HL-60 (cell line): ENCODE data around the gene INHBE.
"Not testable (repeated sequence)": the region's sequence is repeated elsewhere in the genome, so short reads cannot be mapped to it uniquely, and the experiment has no call there.

ENCODE experiments used
- DNase-seq, 2 experiments: peaks; one replicate each; pipeline ENCODE4 v3.0.0-alpha.2; 2010 to 2020; ENCODE audit warnings: low read depth in 1 of 2, low spot score in 1 of 2
- H3K27ac ChIP-seq: fragments of 250-450 bp; sonication (Bioruptor Pico); replicated peaks from 2 replicates; pipeline ENCODE4 v1.5.1; 2020; ENCODE audit warnings: mild to moderate bottlenecking, moderate library complexity
- H3K27me3 ChIP-seq: fragments of 250-450 bp; sonication (Bioruptor Pico); 2 replicates; pipeline ENCODE4 v1.5.1; 2021; ENCODE audit warnings: mild to moderate bottlenecking, moderate library complexity; ENCODE audit not compliant: insufficient read depth, poor library complexity, severe bottlenecking
- H3K4me3 ChIP-seq: replicated peaks from 2 replicates; pipeline ENCODE4 v1.5.1; 2011; ENCODE audit warnings: mild to moderate bottlenecking, control low read depth, low read length; ENCODE audit not compliant: insufficient read depth
- GABPA ChIP-seq: IDR thresholded peaks from 2 replicates; pipeline ENCODE4 v1.6.1; 2012; ENCODE audit warnings: low read depth
- POLR2AphosphoS5 ChIP-seq: IDR thresholded peaks from 2 replicates; pipeline ENCODE4 v1.6.1; 2012; ENCODE audit warnings: low read depth
- SPI1 ChIP-seq: IDR thresholded peaks from 2 replicates; pipeline ENCODE4 v1.6.1; 2012; ENCODE audit warnings: low read depth, mild to moderate bottlenecking, borderline replicate concordance
- TF ChIP-seq, protein P1 (sequence below): IDR thresholded peaks from 2 replicates; pipeline ENCODE4 v1.6.1; 2012; ENCODE audit warnings: low read depth; ENCODE audit not compliant: insufficient replicate concordance
- TF ChIP-seq, protein P2 (sequence below): IDR thresholded peaks from one replicate; pipeline ENCODE4 v1.5.1; 2011; ENCODE audit warnings: low read length, control low read depth, inconsistent platforms; ENCODE audit not compliant: insufficient read depth

The INHBE gene

DNA sequence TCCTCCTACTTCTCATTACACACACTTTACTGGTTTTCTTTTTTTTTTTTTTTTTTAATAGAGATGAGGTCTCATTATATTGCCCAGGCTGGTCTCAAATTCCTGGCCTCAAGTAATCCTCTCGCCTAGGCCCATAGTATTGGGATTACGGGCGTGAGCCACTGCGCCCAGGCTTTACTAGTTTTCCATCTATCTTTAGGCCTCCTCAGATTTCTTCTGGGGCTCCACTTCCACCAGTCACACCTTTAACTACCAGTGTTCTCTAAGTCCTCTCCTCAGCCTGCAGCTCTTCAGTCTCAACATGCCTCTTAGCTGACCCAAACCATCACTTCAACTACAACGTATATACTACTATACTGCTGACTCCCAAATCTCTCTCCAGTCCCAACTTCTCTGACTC, 34.6 kb upstream of the INHBE start:
- no peak overlapping the region for H3K4me3 ChIP-seq
- no peaks in the 10 kb centered on the region for H3K27me3 ChIP-seq
- no peak overlapping the region for H3K27ac ChIP-seq
- TF ChIP-seq, protein P1, sequence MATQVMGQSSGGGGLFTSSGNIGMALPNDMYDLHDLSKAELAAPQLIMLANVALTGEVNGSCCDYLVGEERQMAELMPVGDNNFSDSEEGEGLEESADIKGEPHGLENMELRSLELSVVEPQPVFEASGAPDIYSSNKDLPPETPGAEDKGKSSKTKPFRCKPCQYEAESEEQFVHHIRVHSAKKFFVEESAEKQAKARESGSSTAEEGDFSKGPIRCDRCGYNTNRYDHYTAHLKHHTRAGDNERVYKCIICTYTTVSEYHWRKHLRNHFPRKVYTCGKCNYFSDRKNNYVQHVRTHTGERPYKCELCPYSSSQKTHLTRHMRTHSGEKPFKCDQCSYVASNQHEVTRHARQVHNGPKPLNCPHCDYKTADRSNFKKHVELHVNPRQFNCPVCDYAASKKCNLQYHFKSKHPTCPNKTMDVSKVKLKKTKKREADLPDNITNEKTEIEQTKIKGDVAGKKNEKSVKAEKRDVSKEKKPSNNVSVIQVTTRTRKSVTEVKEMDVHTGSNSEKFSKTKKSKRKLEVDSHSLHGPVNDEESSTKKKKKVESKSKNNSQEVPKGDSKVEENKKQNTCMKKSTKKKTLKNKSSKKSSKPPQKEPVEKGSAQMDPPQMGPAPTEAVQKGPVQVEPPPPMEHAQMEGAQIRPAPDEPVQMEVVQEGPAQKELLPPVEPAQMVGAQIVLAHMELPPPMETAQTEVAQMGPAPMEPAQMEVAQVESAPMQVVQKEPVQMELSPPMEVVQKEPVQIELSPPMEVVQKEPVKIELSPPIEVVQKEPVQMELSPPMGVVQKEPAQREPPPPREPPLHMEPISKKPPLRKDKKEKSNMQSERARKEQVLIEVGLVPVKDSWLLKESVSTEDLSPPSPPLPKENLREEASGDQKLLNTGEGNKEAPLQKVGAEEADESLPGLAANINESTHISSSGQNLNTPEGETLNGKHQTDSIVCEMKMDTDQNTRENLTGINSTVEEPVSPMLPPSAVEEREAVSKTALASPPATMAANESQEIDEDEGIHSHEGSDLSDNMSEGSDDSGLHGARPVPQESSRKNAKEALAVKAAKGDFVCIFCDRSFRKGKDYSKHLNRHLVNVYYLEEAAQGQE, result no peak
- no peak for TF ChIP-seq POLR2AphosphoS5
- TF ChIP-seq GABPA, result no peak
- TF ChIP-seq, protein P2, sequence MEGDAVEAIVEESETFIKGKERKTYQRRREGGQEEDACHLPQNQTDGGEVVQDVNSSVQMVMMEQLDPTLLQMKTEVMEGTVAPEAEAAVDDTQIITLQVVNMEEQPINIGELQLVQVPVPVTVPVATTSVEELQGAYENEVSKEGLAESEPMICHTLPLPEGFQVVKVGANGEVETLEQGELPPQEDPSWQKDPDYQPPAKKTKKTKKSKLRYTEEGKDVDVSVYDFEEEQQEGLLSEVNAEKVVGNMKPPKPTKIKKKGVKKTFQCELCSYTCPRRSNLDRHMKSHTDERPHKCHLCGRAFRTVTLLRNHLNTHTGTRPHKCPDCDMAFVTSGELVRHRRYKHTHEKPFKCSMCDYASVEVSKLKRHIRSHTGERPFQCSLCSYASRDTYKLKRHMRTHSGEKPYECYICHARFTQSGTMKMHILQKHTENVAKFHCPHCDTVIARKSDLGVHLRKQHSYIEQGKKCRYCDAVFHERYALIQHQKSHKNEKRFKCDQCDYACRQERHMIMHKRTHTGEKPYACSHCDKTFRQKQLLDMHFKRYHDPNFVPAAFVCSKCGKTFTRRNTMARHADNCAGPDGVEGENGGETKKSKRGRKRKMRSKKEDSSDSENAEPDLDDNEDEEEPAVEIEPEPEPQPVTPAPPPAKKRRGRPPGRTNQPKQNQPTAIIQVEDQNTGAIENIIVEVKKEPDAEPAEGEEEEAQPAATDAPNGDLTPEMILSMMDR, result no peak
- TF ChIP-seq SPI1, result no peak
- DNase-seq, result no peak

DNA sequence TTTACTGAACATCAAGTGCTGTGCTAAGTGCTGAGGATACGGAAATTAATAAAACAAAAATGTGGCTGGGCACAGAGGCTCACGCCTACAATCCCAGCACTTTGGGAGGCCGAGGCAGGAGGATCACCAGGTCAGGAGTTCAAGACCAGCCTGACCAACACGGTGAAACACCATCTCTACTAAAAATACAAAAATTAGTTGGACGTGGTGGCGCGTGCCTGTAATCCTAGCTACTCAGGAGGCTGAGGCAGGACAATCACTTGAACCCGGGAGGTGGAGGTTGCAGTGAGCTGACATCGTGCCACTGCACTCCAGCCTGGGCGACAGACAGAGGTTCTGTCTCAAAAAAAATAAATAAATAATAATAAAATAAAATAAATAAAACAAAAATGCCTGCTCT, 28.2 kb upstream of the INHBE start:
- H3K27ac ChIP-seq, H3K4me3 ChIP-seq, H3K27me3 ChIP-seq, DNase-seq: not testable (repeated sequence)

DNA sequence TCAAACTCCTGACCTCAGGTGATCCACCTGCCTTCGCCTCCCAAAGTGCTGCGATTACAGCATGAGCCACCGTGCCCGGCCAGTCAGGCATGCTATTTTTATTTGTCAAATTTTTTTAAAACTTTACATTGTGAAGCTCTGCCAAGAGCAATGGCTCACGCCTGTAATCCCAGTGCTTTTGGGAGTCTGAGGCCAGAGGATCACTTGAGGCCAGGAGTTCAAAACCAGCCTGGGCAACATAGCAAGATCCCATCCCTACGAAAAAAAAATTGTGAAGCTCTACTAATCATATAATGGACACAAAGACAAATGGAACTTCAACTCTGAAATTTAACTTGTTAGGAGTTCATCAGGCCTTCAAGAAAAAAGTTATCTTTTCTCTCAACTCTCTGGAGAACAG, 26.1 kb upstream of the INHBE start:
- Histone ChIP-seq H3K27me3 (no peaks in the 10 kb centered on the region), H3K27ac (peak overlapping the region; percentile 89), H3K4me3 (no peak overlapping the region)
- TF ChIP-seq, protein P2, result no peak
- TF ChIP-seq, protein P1, result no peak
- TF ChIP-seq GABPA, result no peak
- TF ChIP-seq POLR2AphosphoS5, result no peak
- no peak for TF ChIP-seq SPI1
- no peak for DNase-seq

DNA sequence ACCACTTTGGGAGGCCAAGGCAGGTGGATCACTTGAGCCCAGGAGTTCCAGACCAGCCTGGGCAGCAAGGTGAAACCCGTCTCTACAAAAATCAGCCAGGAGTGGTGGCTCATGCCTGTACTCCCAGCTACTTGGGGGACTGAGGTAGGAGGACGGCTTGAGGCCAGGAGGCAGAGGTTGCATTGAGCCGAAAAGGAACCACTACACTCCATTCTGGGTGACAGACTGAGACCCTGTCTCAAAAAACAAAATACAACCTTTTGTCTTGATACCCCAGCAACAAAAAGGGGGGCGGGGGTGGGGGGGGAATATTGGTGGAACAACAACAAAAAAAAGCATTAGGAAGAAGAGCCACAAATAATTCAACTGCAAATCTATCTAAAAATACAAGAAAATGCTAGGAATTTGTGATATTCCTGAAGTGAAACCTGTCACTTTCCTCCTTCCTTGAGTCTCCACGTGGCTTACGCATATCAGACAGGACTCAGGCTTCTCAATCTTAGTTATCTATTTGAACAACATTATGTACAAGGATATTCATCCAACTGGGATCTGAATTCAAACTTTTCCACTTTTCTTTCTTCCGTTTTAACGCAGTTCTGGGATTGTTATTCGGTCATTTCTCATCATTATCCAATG, 25.5 kb upstream of the INHBE start:
- Histone ChIP-seq H3K27ac (peak overlapping the region; percentile 89), H3K4me3 (peak overlapping the region; percentile 58), H3K27me3 (no peaks in the 10 kb centered on the region)
- no peak for DNase-seq
- TF ChIP-seq, protein P2, result no peak
- TF ChIP-seq GABPA, result no peak
- TF ChIP-seq SPI1, result no peak
- no peak for TF ChIP-seq POLR2AphosphoS5
- TF ChIP-seq, protein P1, result no peak
